Thyroid gland (tissue), 4 donors: ENCODE results near the gene DMRT1. TPM values are rescaled to one million over a fixed set of nuclear protein-coding genes. Genes with fewer than 3 reads are reported as not detected.

Experiments used
- DNase-seq, 2 donors: peaks; one replicate each; pipeline ENCODE4 v3.0.0-alpha.2; 2019
- H3K27ac ChIP-seq, 3 donors: fragments of 200-600 bp; sonication (generic); 1 replicate in 2 of 3; 2 replicates in 1 of 3; pipeline ENCODE4 v1.5.1; 2016 to 2019; ENCODE audit warnings: mild to moderate bottlenecking in 1 of 3, moderate library complexity in 1 of 3
- H3K27me3 ChIP-seq: fragments of 200-600 bp; sonication (generic); one replicate; pipeline ENCODE4 v1.5.1; 2019
- H3K36me3 ChIP-seq, 2 donors: fragments of 200-600 bp; sonication (generic); one replicate each; pipeline ENCODE4 v1.5.1; 2016 to 2019
- H3K4me1 ChIP-seq, 2 donors: fragments of 200-600 bp; sonication (generic); one replicate each; pipeline ENCODE4 v1.5.1; 2017 to 2019
- H3K4me3 ChIP-seq, 3 donors: fragments of 200-600 bp; sonication (generic); replicated peaks in 1 of 3; 1 replicate in 2 of 3; 2 replicates in 1 of 3; pipeline ENCODE4 v1.5.1; 2016; ENCODE audit warnings: mild to moderate bottlenecking in 1 of 3
- H3K9me3 ChIP-seq: fragments of 200-600 bp; sonication (generic); one replicate; pipeline ENCODE4 v1.5.1; 2017
- POLR2A ChIP-seq, 2 donors: fragments of 450-650 bp; IDR thresholded peaks; one replicate each; pipeline ENCODE4 v1.6.1; 2017; ENCODE audit warnings: antibody characterized with exemption in 2 of 2, mild to moderate bottlenecking in 2 of 2, moderate library complexity in 1 of 2
- WGBS, 2 donors: methylation state at CpG; one replicate each; pipeline ENCODE4 v1.1.5; 2017; 5-methylcytosine and 5-hydroxymethylcytosine counted together
- intact Hi-C: fragments of 100-400 bp; cut with DNase I; formaldehyde crosslinking; loops from one replicate; pipeline ENCODE4 v1.15.1; 2023
- total RNA-seq, 4 donors: library from RNA; depleted of rRNA; stranded (reverse); fragments of >200 nt; gene quantifications; one replicate each; pipeline ENCODE4 v1.2.3, GENCODE V29; 2016
- TF ChIP-seq, protein P1 (sequence below), 6 experiments: fragments of 200-600 bp in 3 of 6; fragments of 450-650 bp in 3 of 6; sonication (generic) in 3 of 6; IDR thresholded peaks; one replicate each; pipeline ENCODE4 v1.5.1; 2016 to 2019; ENCODE audit warnings: antibody characterized with exemption in 6 of 6, mild to moderate bottlenecking in 2 of 6, inconsistent platforms in 1 of 6, moderate library complexity in 1 of 6

Gene DMRT1
- total RNA-seq, 4 donors from 2014 or later, result 0.33 to 2.0 (median 0.94) TPM; not detected in 1

DNA sequence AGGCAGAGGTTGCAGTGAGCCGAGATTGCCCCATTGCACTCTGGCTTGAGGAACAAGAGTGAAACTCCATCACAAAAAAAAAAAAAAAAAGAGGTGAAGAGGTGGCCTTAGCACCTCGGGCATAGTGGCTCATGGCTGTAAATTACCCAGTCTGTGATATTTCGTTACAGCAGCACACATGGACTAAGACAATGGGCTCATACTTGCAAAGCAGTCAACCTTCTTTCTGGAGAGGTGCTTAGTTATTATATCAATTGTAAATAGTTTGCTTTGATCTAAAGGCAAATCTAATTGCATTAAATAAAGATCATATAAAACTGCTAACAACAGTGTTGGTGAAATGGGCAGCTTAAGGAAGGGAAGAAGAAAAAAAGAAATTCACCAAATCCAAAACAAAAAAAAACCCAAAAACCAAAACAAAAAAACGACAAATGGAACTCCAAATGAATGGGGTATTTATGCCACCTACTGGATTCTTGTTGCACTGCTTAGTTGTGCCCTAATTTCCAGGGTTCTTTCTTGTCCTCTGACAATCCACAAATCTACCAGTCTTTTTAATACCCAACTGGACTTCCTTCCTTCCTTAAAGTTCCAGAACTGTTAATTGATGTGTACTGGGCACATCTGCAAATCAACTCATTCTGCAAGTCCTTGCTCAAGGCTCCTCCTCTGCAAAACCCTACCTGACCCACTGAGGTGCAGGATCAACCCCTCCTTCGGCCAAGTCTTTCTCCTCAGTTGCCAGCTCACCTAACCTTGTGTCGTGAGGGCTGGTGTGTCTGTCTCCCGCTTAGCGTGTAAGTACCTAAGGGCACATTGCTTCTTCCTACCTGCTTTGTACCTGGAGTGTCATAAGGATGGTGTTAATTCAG, 35.0 kb upstream of the DMRT1 start:
- Histone ChIP-seq H3K36me3 (no peaks in the 10 kb centered on the region), H3K27ac (no peak overlapping the region), H3K9me3 (no peaks in the 10 kb centered on the region), H3K4me3 (no peak overlapping the region), H3K27me3 (no peaks in the 10 kb centered on the region), H3K4me1 (peaks cover 8 to 13% of the 10 kb centered on the region in 2 donors)
- no peak for DNase-seq
- 60 to 64% methylated on average over 8 of the region's 8 CpGs for WGBS, 2 donors
- TF ChIP-seq, protein P1, sequence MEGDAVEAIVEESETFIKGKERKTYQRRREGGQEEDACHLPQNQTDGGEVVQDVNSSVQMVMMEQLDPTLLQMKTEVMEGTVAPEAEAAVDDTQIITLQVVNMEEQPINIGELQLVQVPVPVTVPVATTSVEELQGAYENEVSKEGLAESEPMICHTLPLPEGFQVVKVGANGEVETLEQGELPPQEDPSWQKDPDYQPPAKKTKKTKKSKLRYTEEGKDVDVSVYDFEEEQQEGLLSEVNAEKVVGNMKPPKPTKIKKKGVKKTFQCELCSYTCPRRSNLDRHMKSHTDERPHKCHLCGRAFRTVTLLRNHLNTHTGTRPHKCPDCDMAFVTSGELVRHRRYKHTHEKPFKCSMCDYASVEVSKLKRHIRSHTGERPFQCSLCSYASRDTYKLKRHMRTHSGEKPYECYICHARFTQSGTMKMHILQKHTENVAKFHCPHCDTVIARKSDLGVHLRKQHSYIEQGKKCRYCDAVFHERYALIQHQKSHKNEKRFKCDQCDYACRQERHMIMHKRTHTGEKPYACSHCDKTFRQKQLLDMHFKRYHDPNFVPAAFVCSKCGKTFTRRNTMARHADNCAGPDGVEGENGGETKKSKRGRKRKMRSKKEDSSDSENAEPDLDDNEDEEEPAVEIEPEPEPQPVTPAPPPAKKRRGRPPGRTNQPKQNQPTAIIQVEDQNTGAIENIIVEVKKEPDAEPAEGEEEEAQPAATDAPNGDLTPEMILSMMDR (IDR thresholded peaks at IDR 0.05), result peak; percentile 45 to 99 (median 70)
- no peak for TF ChIP-seq POLR2A (IDR thresholded peaks at IDR 0.05)
- intact Hi-C loops, result no loop called here

DNA sequence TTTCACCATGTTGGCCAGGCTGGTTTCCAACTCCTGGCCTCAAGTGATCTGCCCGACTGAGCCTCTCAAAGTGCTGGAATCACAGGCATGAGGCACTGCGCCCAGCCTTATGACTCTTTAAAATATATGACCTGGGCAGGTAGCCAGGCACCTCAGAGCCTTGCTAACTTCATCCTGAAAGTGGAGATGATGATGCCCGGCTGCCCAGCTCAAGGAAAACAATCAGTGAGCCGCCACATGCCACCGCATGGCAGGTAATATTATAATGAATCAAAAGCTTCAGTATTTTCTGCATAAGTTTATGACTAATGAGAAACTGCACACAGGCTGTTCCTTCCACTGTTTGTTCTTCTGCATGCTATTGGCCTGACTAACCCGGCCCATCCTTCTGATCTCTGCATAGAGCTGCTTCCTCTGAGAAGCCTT, 30.4 kb upstream of the DMRT1 start:
- Histone ChIP-seq H3K27ac (peak overlapping the region; percentile 57 to 77 (median 74)), H3K27me3 (no peaks in the 10 kb centered on the region), H3K9me3 (no peaks in the 10 kb centered on the region), H3K36me3 (no peaks in the 10 kb centered on the region), H3K4me3 (no peak overlapping the region), H3K4me1 (peaks cover 5 to 9% of the 10 kb centered on the region in 2 donors)
- intact Hi-C loops, result no loop called here
- DNase-seq, result peak; percentile 96
- no peak for TF ChIP-seq POLR2A (IDR thresholded peaks at IDR 0.05)
- TF ChIP-seq, protein P1 (IDR thresholded peaks at IDR 0.05), result peak in 1 of 6 experiments; percentile 21
- 25 to 53% methylated on average over 6 of the region's 6 CpGs for WGBS, 2 donors

DNA sequence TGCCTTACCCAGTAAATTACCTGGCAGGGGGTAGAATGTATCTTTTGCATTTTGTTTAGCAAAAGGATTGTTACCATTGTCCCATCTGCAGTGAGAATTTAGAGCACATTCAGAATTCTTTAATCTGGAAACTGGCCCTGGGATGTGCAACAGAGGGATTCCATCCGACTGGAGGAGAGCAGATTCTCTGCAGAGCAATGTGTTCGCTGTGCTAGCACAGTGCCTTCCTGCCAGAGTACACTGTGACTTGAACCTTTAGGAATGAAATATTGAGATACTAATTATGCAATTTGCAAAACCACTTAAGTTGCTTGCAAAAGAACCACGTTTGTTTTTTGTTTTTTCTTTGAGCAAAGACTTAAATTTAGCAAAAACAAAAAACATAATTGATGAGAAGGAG, 22.5 kb upstream of the DMRT1 start:
- intact Hi-C loops, result no loop called here
- Histone ChIP-seq H3K9me3 (no peaks in the 10 kb centered on the region), H3K27me3 (no peaks in the 10 kb centered on the region), H3K27ac (no peak overlapping the region), H3K4me3 (no peak overlapping the region), H3K36me3 (no peaks in the 10 kb centered on the region), H3K4me1 (no peaks in the 10 kb centered on the region)
- TF ChIP-seq, protein P1 (IDR thresholded peaks at IDR 0.05), result no peak
- TF ChIP-seq POLR2A (IDR thresholded peaks at IDR 0.05), result no peak
- no peak for DNase-seq
- WGBS, 2 donors, result 38 to 66% methylated on average over 3 of the region's 3 CpGs

DNA sequence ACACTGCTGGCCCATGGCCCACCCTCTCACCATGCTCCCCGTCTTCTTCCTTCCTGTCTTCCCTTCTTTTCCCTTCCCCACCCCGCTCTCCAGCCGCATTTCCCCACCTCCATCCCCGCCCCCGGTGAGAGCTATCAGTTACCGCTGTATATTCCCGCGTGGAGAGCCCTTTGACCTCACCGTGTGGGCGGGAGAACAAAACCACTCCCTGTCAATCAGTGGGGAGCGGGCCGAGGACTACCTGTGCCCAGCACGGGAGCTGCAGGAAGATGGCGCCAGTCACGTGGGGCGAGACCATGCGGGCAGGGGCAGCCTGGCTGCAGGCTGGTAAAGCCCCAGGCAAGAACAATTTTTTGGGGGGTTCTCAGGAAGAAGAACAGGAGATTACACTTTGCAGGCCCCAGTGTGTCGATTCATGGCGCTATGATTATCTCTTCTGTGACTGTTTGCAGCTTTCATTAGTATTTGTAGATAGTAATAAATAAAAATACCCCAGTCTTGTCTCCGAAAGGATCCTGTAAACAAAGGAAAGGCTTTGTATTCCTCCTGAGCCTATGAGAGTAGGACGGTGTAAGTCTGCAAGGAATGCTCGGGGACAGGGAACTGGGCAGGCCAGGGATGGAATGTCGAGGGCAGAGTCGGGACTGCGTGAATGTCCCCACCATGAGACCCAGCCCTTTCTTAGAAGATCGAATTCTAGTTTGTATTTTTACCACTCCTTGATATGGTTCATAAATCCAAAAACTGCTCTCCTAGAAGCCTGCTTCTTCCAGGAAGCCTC, 14.8 kb upstream of the DMRT1 start:
- intact Hi-C loops, result no loop called here
- 80 to 84% methylated on average over 25 to 26 of the region's 26 CpGs for WGBS, 2 donors

More for the DNA sequence above, 14.8 kb upstream of the DMRT1 start:
- Histone ChIP-seq H3K4me3 (no peak overlapping the region), H3K4me1 (no peaks in the 10 kb centered on the region), H3K27ac (no peak overlapping the region), H3K27me3 (no peaks in the 10 kb centered on the region), H3K36me3 (no peaks in the 10 kb centered on the region), H3K9me3 (no peaks in the 10 kb centered on the region)
- TF ChIP-seq, protein P1 (IDR thresholded peaks at IDR 0.05), result no peak
- TF ChIP-seq POLR2A (IDR thresholded peaks at IDR 0.05), result no peak
- DNase-seq, result no peak
